ENCODE measurements around the gene SCTR. TPM values are rescaled to one million over a fixed set of nuclear protein-coding genes. Genes with fewer than 3 reads are reported as not detected.

The SCTR gene
- total and polyA plus RNA-seq, 2 of the 13 experiments (the other 11 are each of a cell fraction or from before 2014, with no cell fraction given): not detected

GRCh38 chr2:119491776-119492525, 32.3 kb downstream of the SCTR start (continued):
- no peak for TF ChIP-seq USF2 (IDR thresholded peaks at IDR 0.05; ENCODE audit: low read depth, low read length)
- TF ChIP-seq USF2 (CRISPR knock-in tag; IDR thresholded peaks at IDR 0.05; ENCODE audit: borderline replicate concordance): no peak
- TF ChIP-seq FOXP4 (CRISPR knock-in tag; IDR thresholded peaks at IDR 0.05): 0 out of 2 replicates have a peak, but pooled peaks have one; percentile 16
- TF ChIP-seq ZBTB37 (CRISPR knock-in tag; IDR thresholded peaks at IDR 0.05): peak; percentile 80; the same call in 1 of the 2 replicates
- no peak for TF ChIP-seq ZNF713 (CRISPR knock-in tag; IDR thresholded peaks at IDR 0.05)
- TF ChIP-seq DRAP1 (CRISPR knock-in tag; IDR thresholded peaks at IDR 0.05): no peak
- no peak for TF ChIP-seq ZNF7 (CRISPR knock-in tag; IDR thresholded peaks at IDR 0.05)
- TF ChIP-seq FOSL2 (CRISPR knock-in tag; IDR thresholded peaks at IDR 0.05): peak; percentile 89
- TF ChIP-seq NCOR1 (IDR thresholded peaks at IDR 0.05; ENCODE audit: borderline replicate concordance, low read length): no peak
- no peak for TF ChIP-seq KMT2B (CRISPR knock-in tag; IDR thresholded peaks at IDR 0.05)
- no peak for TF ChIP-seq HNF1B (CRISPR knock-in tag; IDR thresholded peaks at IDR 0.05)
- TF ChIP-seq PBX3 (CRISPR knock-in tag; IDR thresholded peaks at IDR 0.05; ENCODE audit: borderline replicate concordance): no peak
- TF ChIP-seq HOXA7 (CRISPR knock-in tag; IDR thresholded peaks at IDR 0.05): no peak
- no peak for TF ChIP-seq ATAD3A (CRISPR knock-in tag; IDR thresholded peaks at IDR 0.05)
- no peak for TF ChIP-seq ZC3H13 (CRISPR knock-in tag; IDR thresholded peaks at IDR 0.05)
- TF ChIP-seq ATF3 (CRISPR knock-in tag; IDR thresholded peaks at IDR 0.05): peak; percentile 90
- no peak for TF ChIP-seq POLR2AphosphoS5 (IDR thresholded peaks at IDR 0.05; ENCODE audit: low read depth, low read length)
